ENCODE results near the gene IL6.
A peak's percentile ranks its signal among the peaks of the same experiment; 100 is the strongest.
"Not testable (repeated sequence)": the region's sequence is repeated elsewhere in the genome, so short reads cannot be mapped to it uniquely, and the experiment has no call there.

Gene IL6

DNA sequence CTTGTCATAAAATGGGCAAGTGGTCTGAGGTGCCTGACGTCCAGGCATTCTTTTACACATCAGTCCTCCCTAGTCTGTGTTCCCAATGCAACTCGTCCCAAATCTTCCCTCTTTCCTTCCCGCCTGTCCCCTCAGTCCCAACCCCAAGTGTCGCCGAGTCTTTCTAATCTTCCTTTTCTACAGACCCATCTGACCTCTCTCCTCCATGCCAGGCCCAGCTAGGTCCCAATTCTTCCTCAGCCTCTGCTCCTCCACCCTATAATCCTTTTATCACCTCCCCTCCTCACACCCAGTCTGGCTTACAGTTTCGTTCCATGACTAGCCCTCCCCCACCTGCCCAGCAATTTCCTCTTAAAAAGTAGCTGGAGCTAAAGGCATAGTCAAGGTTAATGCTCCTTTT, 22.3 kb upstream of the IL6 start:
- DNase-seq = not testable (repeated sequence)

DNA sequence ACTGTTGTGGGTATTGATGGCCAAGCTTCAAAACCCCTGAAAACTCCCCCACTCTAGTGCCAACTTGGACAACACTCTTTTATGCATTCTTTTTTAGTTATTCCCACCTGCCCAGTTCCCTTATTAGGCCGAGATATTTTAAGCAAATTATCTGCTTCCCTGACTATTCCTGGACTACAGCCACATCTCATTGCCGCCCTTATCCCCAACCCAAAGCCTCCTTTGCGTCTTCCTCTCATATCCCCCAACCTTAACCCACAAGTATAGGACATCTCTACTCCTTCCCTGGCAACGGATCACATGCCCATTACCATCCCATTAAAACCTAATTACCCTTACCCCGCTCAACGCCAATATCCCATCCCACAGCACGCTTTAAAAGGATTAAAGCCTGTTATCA, 21.1 kb upstream of the IL6 start:
- DNase-seq = not testable (repeated sequence)

DNA sequence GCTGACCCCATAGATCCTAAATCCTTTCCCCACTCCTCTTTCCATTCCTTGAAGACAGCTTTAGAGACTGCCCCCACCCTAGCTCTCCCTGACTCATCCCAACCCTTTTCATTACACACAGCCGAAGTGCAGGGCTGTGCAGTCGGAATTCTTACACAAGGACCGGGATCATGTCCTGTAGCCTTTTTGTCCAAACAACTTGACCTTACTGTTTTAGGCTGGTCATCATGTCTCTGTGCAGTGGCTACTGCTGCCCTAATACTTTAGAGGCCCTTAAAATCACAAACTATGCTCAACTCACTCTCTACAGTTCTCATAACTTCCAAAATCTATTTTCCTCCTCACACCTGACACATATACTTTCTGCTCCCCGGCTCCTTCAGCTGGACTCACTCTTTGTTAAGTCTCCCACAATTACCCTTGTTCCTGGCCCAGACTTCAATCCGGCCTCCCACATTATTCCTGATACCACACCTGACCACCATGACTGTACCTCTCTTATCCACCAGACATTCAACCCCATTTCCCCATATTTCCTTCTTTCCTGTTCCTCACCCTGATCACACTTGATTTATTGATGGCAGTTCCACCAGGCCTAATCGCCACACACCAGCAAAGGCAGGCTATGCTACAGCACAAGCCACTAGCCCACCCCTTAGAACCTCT, 19.8 kb upstream of the IL6 start:
- DNase-seq = not testable (repeated sequence)

DNA sequence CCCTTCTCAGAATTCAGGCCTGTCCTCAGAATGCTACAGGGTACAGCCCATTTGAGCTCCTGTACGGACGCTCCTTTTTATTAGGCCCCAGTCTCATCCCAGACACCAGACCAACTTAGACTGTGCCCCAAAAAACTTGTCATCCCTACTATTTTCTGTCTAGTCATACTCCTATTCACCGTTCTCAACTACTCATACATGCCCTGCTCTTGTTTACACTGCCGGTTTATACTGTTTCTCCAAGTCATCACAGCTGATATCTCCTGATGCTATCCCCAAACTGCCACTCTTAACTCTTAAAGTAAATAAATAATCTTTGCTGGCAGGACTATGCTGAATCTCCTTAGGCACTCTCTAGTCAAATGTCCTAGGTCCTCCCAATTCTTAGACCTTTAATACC, 18.8 kb upstream of the IL6 start:
- DNase-seq = not testable (repeated sequence)

DNA sequence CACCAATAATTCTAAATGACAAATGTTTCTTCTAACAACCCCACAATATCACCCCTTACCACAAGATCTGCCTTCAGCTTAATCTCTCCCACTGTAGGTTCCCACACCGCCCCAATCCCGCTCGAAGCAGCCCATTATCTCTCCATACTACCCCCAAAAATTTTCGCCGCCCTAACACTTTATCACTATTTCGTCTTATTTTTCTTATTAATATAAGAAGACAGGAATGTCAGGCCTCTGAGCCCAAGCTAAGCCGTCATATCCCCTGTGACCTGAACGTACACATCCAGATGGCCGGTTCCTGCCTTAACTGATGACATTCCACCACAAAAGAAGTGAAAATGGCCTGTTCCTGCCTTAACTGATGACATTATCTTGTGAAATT, 18.3 kb upstream of the IL6 start:
- not testable (repeated sequence) for DNase-seq

DNA sequence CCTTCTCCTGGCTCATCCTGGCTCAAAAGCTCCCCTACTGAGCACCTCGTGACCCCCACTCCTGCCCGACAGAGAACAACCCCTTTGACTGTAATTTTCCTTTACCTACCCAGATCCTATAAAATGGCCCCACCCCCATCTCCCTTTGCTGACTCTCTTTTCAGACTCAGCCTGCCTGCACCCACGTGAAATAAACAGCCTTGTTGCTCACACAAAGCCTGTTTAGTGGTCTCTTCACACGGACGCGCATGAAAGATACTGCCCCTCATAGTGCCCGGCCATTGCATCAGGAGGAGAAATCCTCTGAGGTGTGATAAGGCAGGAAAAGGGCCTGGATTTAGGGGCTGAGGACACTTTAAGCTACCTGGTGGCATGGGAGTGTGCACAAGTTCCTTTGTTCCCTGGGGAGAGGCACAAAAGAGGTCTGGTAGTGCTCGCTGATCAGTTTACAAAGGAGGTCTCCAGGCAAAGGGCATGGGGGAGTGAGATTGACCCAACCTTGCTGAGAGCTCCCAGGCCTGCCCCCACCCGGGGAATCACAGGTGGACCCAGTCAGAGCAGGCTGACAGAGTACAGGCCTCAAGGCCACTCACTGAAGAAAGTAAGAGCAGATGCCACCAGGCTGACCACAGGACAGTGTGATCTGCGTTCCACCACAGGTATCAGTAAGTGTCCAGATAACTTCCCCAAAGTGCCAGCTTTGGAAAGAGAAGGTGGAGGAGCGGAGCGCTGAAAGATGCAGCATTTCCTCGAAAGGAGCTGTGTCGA, 17.8 kb upstream of the IL6 start:
- not testable (repeated sequence) for DNase-seq

DNA sequence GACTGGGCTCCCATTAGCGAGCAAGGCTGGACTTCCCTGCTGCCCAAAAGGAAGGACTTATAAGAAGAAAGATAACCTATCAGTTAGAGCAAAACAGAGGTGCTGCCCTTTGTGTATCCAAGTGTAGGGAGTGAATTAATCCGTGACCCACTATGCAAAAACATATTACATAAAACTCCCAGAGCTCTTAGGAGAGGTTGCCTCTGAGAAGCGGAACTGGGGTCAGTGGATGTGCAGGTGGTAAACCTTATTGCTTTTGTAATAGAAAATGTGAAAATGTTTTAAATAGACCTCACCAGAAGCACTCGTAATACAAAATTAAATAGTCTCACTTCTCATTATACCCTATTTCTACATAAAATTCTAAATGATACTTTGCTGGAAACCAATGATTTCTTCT, 17.1 kb upstream of the IL6 start:
- no peak for DNase-seq

DNA sequence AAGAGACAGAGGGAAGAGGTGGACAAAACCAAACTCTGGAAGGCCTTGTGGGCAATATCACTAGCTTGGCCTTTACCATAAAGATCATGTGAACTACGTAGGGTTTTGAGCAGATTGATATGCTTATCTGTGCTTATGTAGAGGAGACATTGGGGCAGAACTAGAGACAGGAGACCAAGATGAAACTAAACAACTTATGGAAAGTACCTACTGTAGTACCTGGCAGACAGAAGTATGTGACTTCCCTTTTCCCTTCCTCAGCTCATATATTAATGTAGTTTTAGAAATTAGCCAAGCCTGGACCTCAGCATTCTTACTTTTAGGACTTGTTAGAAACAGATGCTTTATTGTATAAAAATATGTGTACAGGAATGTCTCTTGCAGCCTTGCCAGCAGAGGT, 14.0 kb upstream of the IL6 start:
- DNase-seq = no peak

DNA sequence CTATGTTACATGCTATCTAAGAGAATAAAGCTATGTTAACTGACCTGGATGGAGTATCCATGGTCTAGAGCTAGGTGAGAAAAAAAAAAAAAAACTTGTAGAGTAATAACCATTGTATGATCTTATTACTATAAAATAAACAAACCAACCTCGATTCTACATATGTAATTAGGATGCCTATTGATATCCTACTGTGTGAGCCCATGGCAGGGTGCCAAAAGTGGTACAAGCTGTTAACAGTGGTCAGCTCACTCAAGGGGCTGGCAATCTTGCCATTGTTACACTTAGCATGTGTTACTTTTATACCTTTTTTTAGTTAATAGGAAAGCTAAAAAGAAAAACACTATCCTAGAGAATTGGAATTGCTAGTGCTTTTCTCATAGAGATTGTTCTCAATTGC, 13.5 kb upstream of the IL6 start:
- no peak for DNase-seq

DNA sequence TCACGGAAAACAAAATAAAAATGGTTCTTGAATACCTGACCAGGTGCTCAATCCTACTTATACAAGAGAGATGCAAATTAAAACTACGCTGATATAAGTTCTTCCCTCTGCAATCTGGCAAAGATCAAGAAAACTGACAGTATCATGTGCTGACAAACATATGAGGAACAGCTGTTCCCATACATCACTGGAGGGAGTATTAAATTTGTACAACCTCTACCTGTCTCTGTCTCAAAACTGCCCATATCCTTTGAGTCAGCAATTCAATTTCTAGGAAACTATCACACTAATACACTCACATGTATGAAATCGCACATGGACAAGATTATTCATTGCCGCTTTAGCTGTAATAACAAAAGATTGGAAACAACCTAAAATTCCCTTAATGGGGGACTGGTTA, 11.0 kb upstream of the IL6 start:
- DNase-seq = no peak

DNA sequence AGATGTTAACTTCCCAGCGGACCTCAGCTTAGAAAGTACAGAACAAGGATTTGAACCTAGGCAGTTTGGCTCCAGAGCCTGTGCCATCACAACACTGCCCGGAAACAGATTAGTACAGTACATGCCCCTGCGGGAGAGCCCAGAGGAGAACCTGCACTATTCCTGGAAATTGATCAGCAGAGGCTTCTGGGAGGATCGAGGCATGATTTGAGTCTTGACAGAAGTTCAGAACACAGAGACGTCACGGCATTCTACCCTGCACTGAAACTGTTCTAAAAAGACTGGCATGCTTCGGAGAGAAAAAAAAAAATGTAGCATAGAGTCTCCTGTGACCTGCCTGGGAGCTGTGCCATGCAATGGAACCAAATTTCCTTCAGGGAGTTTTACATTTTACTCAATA, 9.2 kb upstream of the IL6 start:
- DNase-seq = no peak

DNA sequence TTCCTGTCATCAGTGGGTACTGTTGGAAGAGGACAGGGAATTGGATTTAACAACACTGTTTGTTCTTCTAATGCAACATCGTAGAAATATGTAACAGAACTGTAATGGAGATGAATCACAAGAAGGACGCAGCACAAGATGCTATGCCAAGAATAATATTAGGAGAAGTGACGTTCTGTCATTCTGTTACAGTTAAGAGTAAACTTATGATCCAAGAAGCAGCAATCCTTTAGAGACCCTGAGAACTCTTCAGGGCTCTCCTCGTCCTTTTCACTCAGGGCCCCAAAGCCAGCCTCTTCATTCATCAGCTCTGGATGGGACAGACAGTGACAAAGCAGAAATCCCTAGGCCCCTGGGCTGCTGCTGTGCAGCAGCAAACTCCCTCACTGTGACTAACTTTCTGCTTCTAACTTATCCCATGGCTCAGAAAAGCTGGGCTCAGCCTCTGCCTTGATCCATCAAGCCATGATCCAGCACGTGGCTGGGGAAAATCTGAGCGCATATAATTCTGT, 8.7 kb upstream of the IL6 start:
- DNase-seq = no peak

DNA sequence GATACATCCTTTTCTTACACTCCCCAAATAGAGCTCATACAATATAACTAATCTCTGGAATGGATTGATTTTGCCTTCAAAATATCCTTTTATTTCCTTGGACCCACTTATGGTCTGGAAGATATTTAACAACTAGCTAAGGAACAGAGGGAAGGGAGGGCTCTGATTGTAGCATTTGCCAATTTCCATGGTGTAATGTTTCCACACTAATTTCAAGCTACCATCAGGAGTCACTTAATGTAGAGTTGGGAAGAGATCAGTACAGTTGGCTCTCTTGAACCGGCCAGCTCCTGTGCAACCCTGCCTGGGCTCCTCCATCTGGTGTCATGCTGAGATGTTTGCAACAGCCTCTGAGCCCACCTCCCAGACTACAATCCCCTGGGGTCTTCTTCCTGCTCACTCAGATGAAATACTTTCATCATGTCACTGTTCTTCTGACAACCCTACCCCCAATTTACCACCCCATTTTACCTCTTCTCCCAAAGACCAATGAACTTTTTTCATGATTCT, 8.0 kb upstream of the IL6 start:
- DNase-seq = no peak

DNA sequence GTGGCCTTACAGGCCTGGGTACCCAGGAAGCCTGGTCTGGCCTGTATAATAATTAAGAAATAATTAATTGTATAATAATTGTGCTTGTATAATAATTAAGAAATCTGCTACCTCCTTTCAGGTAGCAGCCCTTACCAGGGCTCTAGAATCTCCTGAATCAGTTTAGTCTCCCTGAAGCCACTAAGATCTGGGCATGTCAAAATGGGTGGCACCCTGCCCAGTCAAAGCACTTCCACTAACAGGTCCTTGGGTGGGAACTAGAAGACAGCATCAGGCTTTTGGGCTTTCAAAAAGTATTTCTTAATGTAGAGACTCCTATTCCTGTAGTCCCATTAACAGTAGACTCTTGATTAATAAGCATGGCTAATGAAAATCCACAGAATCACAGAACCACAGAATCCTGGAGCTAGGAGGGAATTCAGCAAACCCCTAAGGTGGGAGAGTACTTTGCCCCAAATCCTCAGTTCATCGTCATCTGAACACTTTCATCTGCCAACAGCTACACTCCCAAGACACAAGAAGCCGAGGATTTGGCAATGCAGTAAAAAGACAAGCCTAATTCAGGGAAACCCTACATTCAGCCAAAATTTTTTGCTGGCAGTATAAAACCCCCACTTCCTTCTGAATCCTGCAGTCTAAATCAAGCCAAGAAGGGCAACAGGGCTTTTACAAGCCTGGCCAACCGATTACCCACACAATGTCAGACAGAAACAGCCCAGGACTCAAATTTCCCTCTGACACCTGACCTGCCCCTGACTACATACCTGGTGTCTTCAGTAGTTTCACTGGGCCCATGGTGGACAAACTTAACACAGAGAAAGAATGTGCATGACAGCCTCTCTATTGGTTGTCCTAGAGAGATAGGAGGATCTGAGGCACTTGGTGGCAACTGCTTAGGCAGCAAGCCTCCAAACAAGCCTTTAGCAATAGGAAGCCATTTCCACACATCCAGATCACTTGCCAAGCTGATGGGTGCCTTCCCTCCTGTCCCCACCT, 5.9 kb upstream of the IL6 start:
- DNase-seq = no peak

DNA sequence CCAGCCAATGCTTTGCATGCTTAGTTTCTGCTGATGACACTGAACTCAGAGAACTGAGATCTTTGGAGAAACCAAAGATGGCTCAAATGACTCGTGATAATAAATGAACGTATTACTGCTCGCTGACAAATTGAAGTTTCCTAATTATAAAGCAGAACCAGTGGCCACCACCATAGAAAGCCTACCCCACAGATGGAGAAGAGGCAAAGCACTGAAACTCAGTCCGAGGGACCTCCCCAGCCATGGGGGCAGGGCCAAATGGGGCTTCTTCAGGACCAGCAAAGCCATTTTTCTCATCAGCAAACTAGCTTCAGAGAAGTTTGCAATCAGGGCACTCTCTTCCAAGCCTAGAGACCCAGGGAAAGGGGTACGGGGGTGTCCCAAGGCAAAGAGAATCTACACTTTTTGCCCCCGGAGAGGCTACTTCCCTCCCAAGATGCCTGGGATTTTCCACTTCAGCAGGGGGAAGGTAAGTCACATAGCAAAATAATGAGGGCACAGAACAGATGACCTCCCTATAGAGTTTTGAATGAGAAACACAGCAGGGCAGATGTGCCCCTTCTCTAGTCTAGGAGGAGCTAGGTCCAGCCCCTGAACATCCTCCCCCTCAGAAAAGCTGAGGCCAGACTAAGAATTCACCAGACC, 4.3 kb upstream of the IL6 start:
- no peak for DNase-seq

DNA sequence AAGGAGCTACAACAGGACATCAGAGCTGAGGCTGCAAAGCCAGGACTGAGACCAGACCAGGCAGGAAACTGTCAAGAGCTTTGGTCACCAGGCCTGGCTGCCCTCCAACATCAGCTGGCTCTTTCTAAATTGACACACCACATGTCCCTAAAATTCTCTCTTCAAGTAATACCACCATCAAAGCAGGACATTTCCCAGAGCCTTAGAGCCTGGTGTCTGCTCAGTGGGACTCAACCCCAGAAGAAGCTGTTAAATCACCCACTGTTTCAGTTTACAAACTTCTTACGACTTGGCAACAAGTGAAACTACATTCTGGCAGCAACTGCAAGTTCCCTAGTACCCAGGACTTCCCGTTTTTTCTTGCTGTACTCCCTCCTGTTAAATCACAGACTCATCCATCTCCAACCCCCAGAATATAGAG, 3.8 kb upstream of the IL6 start:
- DNase-seq = no peak

DNA sequence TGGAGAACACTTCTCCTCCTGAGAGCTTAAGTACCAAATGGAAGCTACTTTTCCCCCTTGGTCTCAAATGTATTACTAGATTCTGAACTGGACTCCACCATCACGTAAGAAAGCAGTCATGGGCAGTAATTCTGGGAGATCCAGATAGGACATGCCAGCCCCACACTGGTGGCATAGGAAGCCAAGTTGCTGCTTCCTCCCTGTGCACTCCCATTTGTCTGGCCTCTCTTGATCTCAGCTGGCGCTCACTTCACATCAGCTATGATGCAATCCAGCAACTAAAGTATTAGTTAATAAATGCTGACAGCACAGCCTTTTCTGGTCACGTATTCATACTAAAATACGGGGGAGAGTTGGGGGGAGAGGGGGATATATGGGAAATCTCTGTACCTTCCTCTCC, 3.4 kb upstream of the IL6 start:
- DNase-seq = no peak

DNA sequence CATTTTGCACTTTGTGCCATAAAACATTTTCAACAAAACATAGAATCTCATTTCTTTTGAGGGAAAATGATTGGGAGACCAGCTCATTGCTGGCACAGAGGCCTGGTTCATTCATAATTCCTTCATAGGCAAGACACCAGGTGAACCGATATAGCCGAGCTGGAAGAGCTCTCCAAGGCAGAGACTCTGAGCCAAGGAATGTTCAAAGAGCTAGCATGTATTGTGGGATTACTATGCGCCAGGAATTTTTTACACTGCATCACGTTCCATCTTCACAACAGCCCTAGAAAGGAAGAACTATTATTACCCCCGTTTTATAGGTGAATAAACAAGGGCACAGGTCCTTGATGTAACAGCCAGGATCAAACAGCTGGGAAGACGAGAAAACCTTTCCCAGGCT, 2.1 kb upstream of the IL6 start:
- no peak for DNase-seq

DNA sequence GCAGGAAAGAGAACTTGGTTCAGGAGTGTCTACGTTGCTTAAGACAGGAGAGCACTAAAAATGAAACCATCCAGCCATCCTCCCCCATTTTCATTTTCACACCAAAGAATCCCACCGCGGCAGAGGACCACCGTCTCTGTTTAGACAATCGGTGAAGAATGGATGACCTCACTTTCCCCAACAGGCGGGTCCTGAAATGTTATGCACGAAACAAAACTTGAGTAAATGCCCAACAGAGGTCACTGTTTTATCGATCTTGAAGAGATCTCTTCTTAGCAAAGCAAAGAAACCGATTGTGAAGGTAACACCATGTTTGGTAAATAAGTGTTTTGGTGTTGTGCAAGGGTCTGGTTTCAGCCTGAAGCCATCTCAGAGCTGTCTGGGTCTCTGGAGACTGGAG, 1.4 kb upstream of the IL6 start:
- DNase-seq = no peak

DNA sequence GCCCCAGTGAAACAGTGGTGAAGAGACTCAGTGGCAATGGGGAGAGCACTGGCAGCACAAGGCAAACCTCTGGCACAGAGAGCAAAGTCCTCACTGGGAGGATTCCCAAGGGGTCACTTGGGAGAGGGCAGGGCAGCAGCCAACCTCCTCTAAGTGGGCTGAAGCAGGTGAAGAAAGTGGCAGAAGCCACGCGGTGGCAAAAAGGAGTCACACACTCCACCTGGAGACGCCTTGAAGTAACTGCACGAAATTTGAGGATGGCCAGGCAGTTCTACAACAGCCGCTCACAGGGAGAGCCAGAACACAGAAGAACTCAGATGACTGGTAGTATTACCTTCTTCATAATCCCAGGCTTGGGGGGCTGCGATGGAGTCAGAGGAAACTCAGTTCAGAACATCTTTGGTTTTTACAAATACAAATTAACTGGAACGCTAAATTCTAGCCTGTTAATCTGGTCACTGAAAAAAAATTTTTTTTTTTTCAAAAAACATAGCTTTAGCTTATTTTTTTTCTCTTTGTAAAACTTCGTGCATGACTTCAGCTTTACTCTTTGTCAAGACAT, 574 bp upstream of the IL6 start:
- DNase-seq = peak; percentile 63

DNA sequence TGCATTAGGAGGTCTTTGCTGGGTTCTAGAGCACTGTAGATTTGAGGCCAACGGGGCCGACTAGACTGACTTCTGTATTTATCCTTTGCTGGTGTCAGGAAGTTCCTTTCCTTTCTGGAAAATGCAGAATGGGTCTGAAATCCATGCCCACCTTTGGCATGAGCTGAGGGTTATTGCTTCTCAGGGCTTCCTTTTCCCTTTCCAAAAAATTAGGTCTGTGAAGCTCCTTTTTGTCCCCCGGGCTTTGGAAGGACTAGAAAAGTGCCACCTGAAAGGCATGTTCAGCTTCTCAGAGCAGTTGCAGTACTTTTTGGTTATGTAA, 675 bp downstream of the IL6 start:
- DNase-seq = no peak

DNA sequence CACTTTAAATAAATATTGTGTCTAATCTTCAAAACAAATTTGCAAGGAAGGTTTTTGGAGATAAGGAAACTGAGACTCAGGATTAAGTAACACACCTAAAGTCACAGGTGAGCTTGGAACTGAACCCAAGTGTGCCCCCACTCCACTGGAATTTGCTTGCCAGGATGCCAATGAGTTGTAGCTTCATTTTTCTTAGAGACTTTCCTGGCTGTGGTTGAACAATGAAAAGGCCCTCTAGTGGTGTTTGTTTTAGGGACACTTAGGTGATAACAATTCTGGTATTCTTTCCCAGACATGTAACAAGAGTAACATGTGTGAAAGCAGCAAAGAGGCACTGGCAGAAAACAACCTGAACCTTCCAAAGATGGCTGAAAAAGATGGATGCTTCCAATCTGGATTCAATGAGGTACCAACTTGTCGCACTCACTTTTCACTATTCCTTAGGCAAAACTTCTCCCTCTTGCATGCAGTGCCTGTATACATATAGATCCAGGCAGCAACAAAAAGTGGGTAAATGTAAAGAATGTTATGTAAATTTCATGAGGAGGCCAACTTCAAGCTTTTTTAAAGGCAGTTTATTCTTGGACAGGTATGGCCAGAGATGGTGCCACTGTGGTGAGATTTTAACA, 1.5 kb downstream of the IL6 start:
- DNase-seq = no peak
